ENCODE data around the gene MYO5B.

The MYO5B gene

GRCh38 chr18:50152900-50153299 is 42.0 kb downstream of the MYO5B start:
- no peak for DNase-seq (ENCODE audit: low read depth in 4 of 4, low spot score in 1 of 4)

- no peak for DNase-seq (ENCODE audit: low read depth in 4 of 4, low spot score in 1 of 4)
Measured at GRCh38 chr18:50151926-50152325, 43.0 kb downstream of the MYO5B start.

- DNase-seq (ENCODE audit: low read depth in 4 of 4, low spot score in 1 of 4) = no peak
Measured at GRCh38 chr18:50144540-50144939, 50.4 kb downstream of the MYO5B start.

GRCh38 chr18:50143886-50144285 is 51.1 kb downstream of the MYO5B start:
- no peak for DNase-seq (ENCODE audit: low read depth in 4 of 4, low spot score in 1 of 4)

- DNase-seq (ENCODE audit: low read depth in 4 of 4, low spot score in 1 of 4) = no peak
Measured at GRCh38 chr18:50143294-50143693, 51.7 kb downstream of the MYO5B start.

GRCh38 chr18:50142441-50143120 is 52.4 kb downstream of the MYO5B start:
- no peak for DNase-seq (ENCODE audit: low read depth in 4 of 4, low spot score in 1 of 4)

- no peak for DNase-seq (ENCODE audit: low read depth in 4 of 4, low spot score in 1 of 4)
Measured at GRCh38 chr18:50138181-50139064, 56.5 kb downstream of the MYO5B start.

GRCh38 chr18:50135903-50136302 is 59.0 kb downstream of the MYO5B start:
- no peak for DNase-seq (ENCODE audit: low read depth in 4 of 4, low spot score in 1 of 4)

GRCh38 chr18:50133526-50133925 is 61.4 kb downstream of the MYO5B start:
- DNase-seq (ENCODE audit: low read depth in 4 of 4, low spot score in 1 of 4) = no peak

- DNase-seq (ENCODE audit: low read depth in 4 of 4, low spot score in 1 of 4) = no peak
Measured at GRCh38 chr18:50131591-50131990, 63.4 kb downstream of the MYO5B start.

- DNase-seq (ENCODE audit: low read depth in 4 of 4, low spot score in 1 of 4) = no peak
Measured at GRCh38 chr18:50128506-50129271, 66.3 kb downstream of the MYO5B start.

- DNase-seq (ENCODE audit: low read depth in 4 of 4, low spot score in 1 of 4) = no peak
Measured at GRCh38 chr18:50127516-50128210, 67.3 kb downstream of the MYO5B start.

GRCh38 chr18:50126471-50126870 is 68.5 kb downstream of the MYO5B start:
- DNase-seq (ENCODE audit: low read depth in 4 of 4, low spot score in 1 of 4) = no peak

- no peak for DNase-seq (ENCODE audit: low read depth in 4 of 4, low spot score in 1 of 4)
Measured at GRCh38 chr18:50125456-50125855, 69.5 kb downstream of the MYO5B start.

GRCh38 chr18:50119296-50119695 is 75.7 kb downstream of the MYO5B start:
- DNase-seq (ENCODE audit: low read depth in 4 of 4, low spot score in 1 of 4) = no peak

GRCh38 chr18:50117863-50118262 is 77.1 kb downstream of the MYO5B start:
- no peak for DNase-seq (ENCODE audit: low read depth in 4 of 4, low spot score in 1 of 4)

- DNase-seq (ENCODE audit: low read depth in 4 of 4, low spot score in 1 of 4) = no peak
Measured at GRCh38 chr18:50115095-50115494, 79.9 kb downstream of the MYO5B start.

GRCh38 chr18:50114448-50114847 is 80.5 kb downstream of the MYO5B start:
- DNase-seq (ENCODE audit: low read depth in 4 of 4, low spot score in 1 of 4) = no peak

- no peak for DNase-seq (ENCODE audit: low read depth in 4 of 4, low spot score in 1 of 4)
Measured at GRCh38 chr18:50113726-50114125, 81.2 kb downstream of the MYO5B start.

- DNase-seq (ENCODE audit: low read depth in 4 of 4, low spot score in 1 of 4) = no peak
Measured at GRCh38 chr18:50111398-50111797, 83.5 kb downstream of the MYO5B start.

- DNase-seq (ENCODE audit: low read depth in 4 of 4, low spot score in 1 of 4) = no peak
Measured at GRCh38 chr18:50107468-50107977, 87.4 kb downstream of the MYO5B start.
